ENCODE results near the gene FAM168A.
A peak's percentile ranks its signal among the peaks of the same experiment; 100 is the strongest.

DNA sequence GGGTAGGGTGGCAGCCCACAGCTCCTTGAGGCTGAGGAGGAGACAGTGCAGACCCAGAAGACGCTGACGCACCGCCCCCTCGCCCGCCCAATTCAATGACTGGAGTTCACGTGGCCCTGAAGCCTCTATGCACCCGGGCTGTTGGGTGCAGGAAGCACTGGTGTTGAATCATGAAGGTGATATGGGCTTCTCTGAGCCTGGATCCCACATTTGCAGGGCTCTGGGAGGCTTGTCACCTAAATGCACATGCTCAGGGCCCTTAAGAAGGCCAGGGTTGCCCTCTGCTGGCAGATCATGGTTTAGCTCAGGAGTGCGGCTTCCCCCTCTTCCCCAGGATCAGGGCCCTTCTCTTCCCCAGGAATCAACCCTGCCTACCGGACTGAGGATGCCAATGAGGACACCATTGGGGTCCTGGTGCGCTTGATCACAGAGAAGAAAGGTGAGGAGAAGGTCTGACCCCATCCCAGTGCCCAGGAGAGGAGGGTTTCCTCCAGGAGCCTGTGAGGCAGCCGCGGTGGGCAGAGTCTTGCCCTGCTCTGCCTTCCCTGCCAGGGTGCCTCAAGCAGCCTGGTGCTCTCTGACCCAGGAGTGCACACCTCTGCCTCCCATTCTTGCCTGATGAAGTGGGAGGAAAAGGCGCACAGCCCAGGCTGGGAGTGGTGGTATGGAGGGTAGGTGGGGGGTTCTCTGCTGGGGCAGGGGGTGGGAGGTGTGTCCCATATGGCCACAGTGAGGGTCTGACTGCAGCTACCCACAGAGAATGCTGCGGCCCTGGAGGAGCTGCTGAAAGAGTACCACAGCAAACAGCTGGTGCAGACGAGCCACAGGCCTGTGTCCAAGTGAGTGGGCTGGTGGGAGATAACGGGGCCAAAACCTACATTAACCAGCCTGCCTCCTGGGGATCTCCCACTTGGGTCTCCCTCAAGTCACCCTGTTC lies 204.2 kb downstream of the FAM168A start:
- TF ChIP-seq, protein P1, sequence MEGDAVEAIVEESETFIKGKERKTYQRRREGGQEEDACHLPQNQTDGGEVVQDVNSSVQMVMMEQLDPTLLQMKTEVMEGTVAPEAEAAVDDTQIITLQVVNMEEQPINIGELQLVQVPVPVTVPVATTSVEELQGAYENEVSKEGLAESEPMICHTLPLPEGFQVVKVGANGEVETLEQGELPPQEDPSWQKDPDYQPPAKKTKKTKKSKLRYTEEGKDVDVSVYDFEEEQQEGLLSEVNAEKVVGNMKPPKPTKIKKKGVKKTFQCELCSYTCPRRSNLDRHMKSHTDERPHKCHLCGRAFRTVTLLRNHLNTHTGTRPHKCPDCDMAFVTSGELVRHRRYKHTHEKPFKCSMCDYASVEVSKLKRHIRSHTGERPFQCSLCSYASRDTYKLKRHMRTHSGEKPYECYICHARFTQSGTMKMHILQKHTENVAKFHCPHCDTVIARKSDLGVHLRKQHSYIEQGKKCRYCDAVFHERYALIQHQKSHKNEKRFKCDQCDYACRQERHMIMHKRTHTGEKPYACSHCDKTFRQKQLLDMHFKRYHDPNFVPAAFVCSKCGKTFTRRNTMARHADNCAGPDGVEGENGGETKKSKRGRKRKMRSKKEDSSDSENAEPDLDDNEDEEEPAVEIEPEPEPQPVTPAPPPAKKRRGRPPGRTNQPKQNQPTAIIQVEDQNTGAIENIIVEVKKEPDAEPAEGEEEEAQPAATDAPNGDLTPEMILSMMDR (optimal IDR thresholded peaks at IDR 0.05 in 1 of 3, IDR thresholded peaks at IDR 0.05 in 1 of 3, conservative IDR thresholded peaks at IDR 0.05 in 1 of 3; ENCODE audit: extremely low read depth in 1 of 3, insufficient read depth in 2 of 3, low read length in 3 of 3) = peak in 2 of 3 experiments; percentile 85 to 92
- TF ChIP-seq EZH2 (IDR thresholded peaks at IDR 0.05; ENCODE audit: low read length) = no peak

All from keratinocyte (primary cell).